Measurements from ENCODE around the gene CYP3A5.
"Not testable (repeated sequence)": the region's sequence is repeated elsewhere in the genome, so short reads cannot be mapped to it uniquely, and the experiment has no call there.

The CYP3A5 gene

GRCh38 chr7:99665312-99666012 is 14.3 kb downstream of the CYP3A5 start:
- TF ChIP-seq CTCF (conservative IDR thresholded peaks at IDR 0.05; ENCODE audit: low read depth, low read length) = no peak
- no peak overlapping the region for H3K4me3 ChIP-seq (ENCODE audit: low read length)
- DNase-seq (ENCODE audit: low read depth) = no peak

GRCh38 chr7:99657879-99658278 is 21.9 kb downstream of the CYP3A5 start:
- not testable (repeated sequence) for DNase-seq (ENCODE audit: low read depth); H3K4me3 ChIP-seq (ENCODE audit: low read length)

GRCh38 chr7:99654626-99655025 is 25.2 kb downstream of the CYP3A5 start:
- DNase-seq (ENCODE audit: low read depth); H3K4me3 ChIP-seq (ENCODE audit: low read length): not testable (repeated sequence)

- H3K4me3 ChIP-seq (ENCODE audit: low read length) = no peak overlapping the region
- no peak for DNase-seq (ENCODE audit: low read depth)
- TF ChIP-seq CTCF (conservative IDR thresholded peaks at IDR 0.05; ENCODE audit: low read depth, low read length) = no peak
These were observed 26.0 kb downstream of the CYP3A5 start for GRCh38 chr7:99653754-99654153.

- H3K4me3 ChIP-seq (ENCODE audit: low read length); DNase-seq (ENCODE audit: low read depth): not testable (repeated sequence)
These were observed 26.5 kb downstream of the CYP3A5 start for GRCh38 chr7:99653269-99653668.

- no peak for DNase-seq (ENCODE audit: low read depth)
- H3K4me3 ChIP-seq (ENCODE audit: low read length) = no peak overlapping the region
- TF ChIP-seq CTCF (conservative IDR thresholded peaks at IDR 0.05; ENCODE audit: low read depth, low read length) = no peak
These were observed 27.1 kb downstream of the CYP3A5 start for GRCh38 chr7:99652671-99653070.

GRCh38 chr7:99651290-99651689 is 28.5 kb downstream of the CYP3A5 start:
- TF ChIP-seq CTCF (conservative IDR thresholded peaks at IDR 0.05; ENCODE audit: low read depth, low read length) = no peak
- no peak overlapping the region for H3K4me3 ChIP-seq (ENCODE audit: low read length)
- DNase-seq (ENCODE audit: low read depth) = no peak

GRCh38 chr7:99648843-99649242 is 31.0 kb downstream of the CYP3A5 start:
- no peak for TF ChIP-seq CTCF (conservative IDR thresholded peaks at IDR 0.05; ENCODE audit: low read depth, low read length)
- no peak for DNase-seq (ENCODE audit: low read depth)
- no peak overlapping the region for H3K4me3 ChIP-seq (ENCODE audit: low read length)

- no peak for DNase-seq (ENCODE audit: low read depth)
- no peak overlapping the region for H3K4me3 ChIP-seq (ENCODE audit: low read length)
- TF ChIP-seq CTCF (conservative IDR thresholded peaks at IDR 0.05; ENCODE audit: low read depth, low read length) = no peak
These were observed 34.2 kb downstream of the CYP3A5 start for GRCh38 chr7:99645590-99645989.

Measured in retinal pigment epithelial cell (primary cell).